B cell (primary cell): Measurements from ENCODE around the gene CCDC57. TPM values are rescaled to one million over a fixed set of nuclear protein-coding genes. Genes with fewer than 3 reads are reported as not detected.
A peak's percentile ranks its signal among the peaks of the same experiment; 100 is the strongest.

Experiments used
- ATAC-seq: fragments of 200-7000 bp; cut with Tn5 transposase; one replicate; pipeline ENCODE4 v1.10.0; 2021; ENCODE audit warnings: low read depth, mild to moderate bottlenecking, moderate number of reproducible peaks, moderate library complexity
- CTCF ChIA-PET: fragments of 350-600 bp; sonication (Branson Sonifier 250); formaldehyde crosslinking; loops from one replicate; lab custom pipeline; 2021; ENCODE audit warnings: antibody characterized with exemption, inconsistent platforms; lab: Charles Lee
- POLR2A ChIA-PET: fragments of 350-600 bp; sonication (Branson Sonifier 250); formaldehyde crosslinking; loops from one replicate; lab custom pipeline; 2021; ENCODE audit warnings: antibody characterized with exemption; lab: Charles Lee
- DNase-seq: peaks from one replicate; pipeline ENCODE4 v3.0.0; 2013
- H2AFZ ChIP-seq: 2 replicates; pipeline ENCODE4 v1.6.1; 2012; ENCODE audit warnings: mild to moderate bottlenecking, low read depth, low read length; ENCODE audit not compliant: insufficient read depth, poor library complexity, severe bottlenecking
- H3K27ac ChIP-seq, 2 donors: 1 replicate in 1 of 2; 2 replicates in 1 of 2; pipeline ENCODE4 v1.5.1; 2012 to 2013; ENCODE audit warnings: low read length in 2 of 2, mild to moderate bottlenecking in 2 of 2, moderate library complexity in 1 of 2
- H3K27me3 ChIP-seq, 4 experiments: fragments of 200-600 bp in 1 of 4; sonication (generic) in 1 of 4; replicated peaks in 1 of 4; 1 replicate in 2 of 4; 2 replicates in 2 of 4; pipeline versions ENCODE4 v1.6.1 to v1.7.0; 2013 to 2016; ENCODE audit warnings: low read length in 3 of 4, mild to moderate bottlenecking in 2 of 4, mixed read lengths in 1 of 4, moderate library complexity in 1 of 4; ENCODE audit not compliant: insufficient read depth in 4 of 4, control insufficient read depth in 3 of 4; ENCODE audit errors: control extremely low read depth in 1 of 4
- H3K36me3 ChIP-seq, 2 experiments: replicated peaks in 1 of 2; 1 replicate in 1 of 2; 2 replicates in 1 of 2; pipeline versions ENCODE4 v1.6.1 to v1.7.1; 2013; ENCODE audit warnings: low read length in 1 of 2; ENCODE audit not compliant: insufficient read depth in 2 of 2, control insufficient read depth in 1 of 2; ENCODE audit errors: control extremely low read depth in 1 of 2, extremely low read depth in 1 of 2
- H3K4me1 ChIP-seq, 2 donors: fragments of 200-600 bp in 1 of 2; sonication (generic) in 1 of 2; 1 replicate in 1 of 2; 2 replicates in 1 of 2; pipeline versions ENCODE4 v1.5.1 to v1.6.1; 2013 to 2017; ENCODE audit warnings: low read length in 2 of 2; ENCODE audit not compliant: control insufficient read depth in 2 of 2, insufficient read depth in 2 of 2
- H3K4me2 ChIP-seq: replicated peaks from 2 replicates; pipeline ENCODE3; 2012; ENCODE audit warnings: mild to moderate bottlenecking, low read depth, low read length; ENCODE audit not compliant: poor library complexity, severe bottlenecking
- H3K4me3 ChIP-seq, 5 experiments: fragments of 200-600 bp in 1 of 5; sonication (generic) in 1 of 5; 1 replicate in 3 of 5; 2 replicates in 2 of 5; pipeline versions ENCODE4 v1.5.1 to v1.7.0; 2011 to 2016; ENCODE audit warnings: low read length in 4 of 5, mild to moderate bottlenecking in 4 of 5, low read depth in 2 of 5, control low read depth in 1 of 5, moderate library complexity in 1 of 5; ENCODE audit not compliant: insufficient read depth in 1 of 5; ENCODE audit errors: control extremely low read depth in 1 of 5, extremely low read depth in 1 of 5
- H3K79me2 ChIP-seq: fragments of 200-600 bp; sonication (generic); one replicate; pipeline ENCODE4 v1.6.0; 2016; ENCODE audit warnings: low read length; ENCODE audit not compliant: control insufficient read depth, insufficient read depth
- H3K9ac ChIP-seq: fragments of 200-600 bp; sonication (generic); 2 replicates; pipeline ENCODE4 v1.6.1; 2017; ENCODE audit warnings: mild to moderate bottlenecking, low read length, moderate library complexity
- H3K9me3 ChIP-seq, 3 donors: one replicate each; pipeline versions ENCODE4 v1.6.1 to v1.7.1; 2013; ENCODE audit warnings: low read length in 2 of 3; ENCODE audit not compliant: control insufficient read depth in 2 of 3, insufficient read depth in 1 of 3; ENCODE audit errors: control extremely low read depth in 1 of 3
- H4K20me1 ChIP-seq: 2 replicates; pipeline ENCODE4 v1.6.0; 2012; ENCODE audit warnings: mild to moderate bottlenecking, low read length; ENCODE audit not compliant: insufficient read depth, control insufficient read depth, poor library complexity, severe bottlenecking
- H3K27ac Mint-ChIP-seq: one replicate; pipeline ENCODE4 v1.8.0; 2021; ENCODE audit warnings: mixed read lengths
- H3K27me3 Mint-ChIP-seq: one replicate; pipeline ENCODE4 v1.8.0; 2021; ENCODE audit warnings: mixed read lengths
- H3K4me1 Mint-ChIP-seq: one replicate; pipeline ENCODE4 v1.8.0; 2021; ENCODE audit warnings: mixed read lengths
- H3K4me3 Mint-ChIP-seq: one replicate; pipeline ENCODE4 v1.8.0; 2021; ENCODE audit warnings: mixed read lengths
- H3K9me3 Mint-ChIP-seq: one replicate; pipeline ENCODE4 v1.8.0; 2022; ENCODE audit warnings: mixed read lengths; ENCODE audit not compliant: insufficient read depth
- CTCF ChIP-seq: fragments of 200-600 bp; IDR thresholded peaks from one replicate; pipeline ENCODE4 v1.8.0; 2022; ENCODE audit warnings: antibody characterized with exemption, mild to moderate bottlenecking
- EZH2 ChIP-seq: IDR thresholded peaks from 2 replicates; pipeline ENCODE4 v1.6.1; 2012; ENCODE audit warnings: borderline replicate concordance, low read depth, mild to moderate bottlenecking, moderate library complexity, low read length; ENCODE audit not compliant: insufficient read depth, poor library complexity, severe bottlenecking
- WGBS: methylation state at CpG from one replicate; pipeline ENCODE4 v1.1.5; 2013; ENCODE audit warnings: missing lambda C conversion rate; ENCODE audit not compliant: insufficient coverage; 5-methylcytosine and 5-hydroxymethylcytosine counted together
- intact Hi-C: fragments of 100-400 bp; cut with micrococcal nuclease; formaldehyde crosslinking; loops from one replicate; pipeline ENCODE4 v1.10.0; 2022
- polyA plus RNA-seq: library from polyadenylated mRNA; depleted of rRNA; stranded (reverse); fragments of >200 nt; gene quantifications from 2 replicates; pipeline ENCODE4 v1.2.3, GENCODE V29; 2012
- total RNA-seq, 2 donors: library from RNA; stranded (reverse); fragments of 120-200 nt in 1 of 2; gene quantifications; 1 replicate in 1 of 2; 2 replicates in 1 of 2; pipeline versions ENCODE4 v1.2.3 to v1.2.4, GENCODE V29; 2013 to 2022

Gene CCDC57
- total and polyA plus RNA-seq, 2 donors (not counting 1 experiment from before 2014, with no cell fraction given) = 49.7 to 67.2 TPM

DNA sequence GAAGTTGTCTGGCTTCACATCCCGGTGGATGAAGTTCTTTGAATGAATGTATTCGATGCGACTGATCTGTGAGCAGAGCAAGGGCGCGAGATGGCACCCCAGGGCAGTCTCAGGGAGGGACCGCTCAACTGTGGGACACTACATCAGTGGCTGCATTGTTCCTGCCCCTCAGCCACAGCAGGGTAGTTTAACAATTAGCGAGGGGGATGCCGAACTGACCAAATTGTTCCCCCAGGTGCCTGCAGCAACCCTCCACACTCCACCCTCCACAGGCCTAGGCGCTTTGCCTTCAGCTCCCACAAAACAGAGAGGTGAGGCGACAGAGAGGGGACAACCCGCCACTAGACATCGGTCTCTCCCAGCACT lies 40.5 kb upstream of the CCDC57 start:
- H3K9ac ChIP-seq = no peak overlapping the region
- no peak overlapping the region for H3K27ac ChIP-seq
- no peaks in the 10 kb centered on the region for H3K4me1 ChIP-seq
- peaks cover 88% of the 10 kb centered on the region for H4K20me1 ChIP-seq
- WGBS = over 99% methylated on average over 12 of the region's 12 CpGs
- H3K27me3 Mint-ChIP-seq = no peaks in the 10 kb centered on the region
- H3K4me2 ChIP-seq = no peak overlapping the region
- intact Hi-C loops = no loop called here
- H3K36me3 ChIP-seq = peaks cover 0 to 75% of the 10 kb centered on the region in 2 experiments
- H3K79me2 ChIP-seq = peaks cover 70% of the 10 kb centered on the region
- no peaks in the 10 kb centered on the region for H3K9me3 Mint-ChIP-seq
- no peak overlapping the region for H2AFZ ChIP-seq
- no peak for TF ChIP-seq EZH2
- TF ChIP-seq CTCF = no peak
- H3K4me1 Mint-ChIP-seq = peaks cover 2% of the 10 kb centered on the region
- CTCF ChIA-PET = interaction anchor here (1.2 kb wide), 1 partner anchor 17 kb away, joined by 4 read pairs; no protein-coding TSS in a partner anchor
- POLR2A ChIA-PET = no interaction called here
- no peak overlapping the region for H3K4me3 Mint-ChIP-seq
- ATAC-seq (no peak), DNase-seq (no peak)
- peak overlapping the region; percentile 2 for H3K27ac Mint-ChIP-seq
- H3K4me3 ChIP-seq = no peak overlapping the region
- no peaks in the 10 kb centered on the region for H3K27me3 ChIP-seq
- H3K9me3 ChIP-seq = peaks cover 0 to 15% (median 0%) of the 10 kb centered on the region in 3 donors

DNA sequence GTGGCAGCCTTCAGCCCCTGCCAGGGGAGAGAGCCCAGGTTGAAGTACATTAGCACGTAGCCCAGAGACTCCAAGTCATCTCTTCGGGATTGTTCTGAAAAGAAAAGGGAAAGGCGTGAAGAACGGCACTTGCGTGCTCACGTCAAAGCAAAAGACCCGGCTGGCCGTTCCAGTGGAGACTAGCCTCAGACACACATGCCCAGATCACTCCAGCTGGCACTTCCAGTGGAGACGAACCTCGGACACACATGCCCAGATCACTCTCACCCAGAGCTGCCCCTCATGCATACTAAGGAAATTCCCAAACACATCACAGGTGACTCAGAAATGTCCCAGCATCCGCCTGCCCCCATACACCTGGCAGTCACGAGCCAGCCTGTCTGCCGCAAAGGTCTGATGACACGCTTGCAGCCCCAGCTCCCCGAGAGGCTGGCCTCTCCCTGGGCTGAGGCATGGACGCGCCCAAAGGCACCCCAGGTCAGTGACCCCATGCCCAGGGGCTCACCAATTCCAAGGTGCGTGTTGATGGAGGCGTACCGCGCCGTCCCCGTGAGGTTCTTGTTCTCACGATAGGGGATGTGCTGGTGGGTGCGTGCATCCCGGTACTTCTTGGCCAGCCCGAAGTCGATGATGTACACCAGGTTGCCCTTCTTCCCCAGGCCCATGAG lies 40.0 kb upstream of the CCDC57 start:
- Mint-ChIP-seq H3K9me3 (no peaks in the 10 kb centered on the region), H3K4me1 (peaks cover 2% of the 10 kb centered on the region), H3K4me3 (no peak overlapping the region), H3K27me3 (no peaks in the 10 kb centered on the region), H3K27ac (peak overlapping the region; percentile 46)
- intact Hi-C loops = no loop called here
- H3K4me2 ChIP-seq = no peak overlapping the region
- DNase-seq (no peak), ATAC-seq (no peak)
- peaks cover 0 to 77% of the 10 kb centered on the region in 2 experiments for H3K36me3 ChIP-seq
- H2AFZ ChIP-seq = no peak overlapping the region
- ChIA-PET POLR2A (no interaction called here), CTCF (interaction anchor here (1.2 kb wide), 1 partner anchor 17 kb away, joined by 4 read pairs; no protein-coding TSS in a partner anchor)
- peaks cover 0 to 15% (median 0%) of the 10 kb centered on the region in 3 donors for H3K9me3 ChIP-seq
- H3K79me2 ChIP-seq = peaks cover 71% of the 10 kb centered on the region
- H3K27ac ChIP-seq = peak overlapping the region in 1 of 2 donors; percentile 12
- no peaks in the 10 kb centered on the region for H3K27me3 ChIP-seq
- peaks cover 90% of the 10 kb centered on the region for H4K20me1 ChIP-seq
- no peak overlapping the region for H3K4me3 ChIP-seq
- no peak overlapping the region for H3K9ac ChIP-seq
- 98% methylated on average over 25 of the region's 28 CpGs for WGBS
- H3K4me1 ChIP-seq = no peaks in the 10 kb centered on the region
- TF ChIP-seq CTCF = no peak
- no peak for TF ChIP-seq EZH2
